ENCODE data around the gene HLCS.

Gene HLCS

DNA sequence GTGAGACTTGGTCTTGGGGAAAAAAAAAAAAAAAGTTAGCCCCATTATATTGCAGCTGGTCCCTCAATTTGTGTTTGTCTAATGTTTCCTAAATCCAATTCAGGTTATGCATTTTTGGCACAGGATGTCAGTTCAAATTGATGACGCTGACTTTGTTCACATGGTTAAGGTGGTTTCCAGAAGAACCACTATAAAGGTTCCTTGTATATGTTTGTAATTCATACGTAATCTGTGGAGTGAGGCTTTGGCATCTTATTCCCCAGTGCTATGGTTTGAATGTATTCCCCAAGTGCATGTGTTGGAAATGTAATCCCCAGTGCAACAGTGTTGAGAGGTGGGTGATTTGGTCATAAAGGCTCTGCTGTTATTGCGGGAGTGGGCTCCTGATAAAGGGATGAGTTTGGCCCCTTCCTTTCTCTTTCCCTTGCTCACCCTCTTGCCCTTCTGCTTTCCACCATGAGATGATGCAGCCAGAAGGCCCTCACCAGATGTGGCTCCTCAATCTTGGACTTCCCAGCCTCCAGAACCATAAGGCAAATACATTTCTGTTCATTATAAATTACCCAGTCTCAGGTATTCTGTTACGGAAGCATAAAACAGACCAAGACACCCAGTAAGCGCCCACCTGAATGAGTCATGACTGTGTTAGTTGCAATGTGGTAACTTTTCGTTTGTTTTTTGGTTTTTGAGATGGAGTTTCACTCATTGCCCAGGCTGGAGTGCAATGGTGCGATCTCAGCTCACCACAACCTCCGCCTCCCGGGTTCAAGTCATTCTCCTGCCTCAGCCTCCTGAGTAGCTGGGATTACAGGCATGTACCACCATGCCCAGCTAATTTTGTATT lies 19.5 kb upstream of the HLCS start:
- DNase-seq: no peak

DNA sequence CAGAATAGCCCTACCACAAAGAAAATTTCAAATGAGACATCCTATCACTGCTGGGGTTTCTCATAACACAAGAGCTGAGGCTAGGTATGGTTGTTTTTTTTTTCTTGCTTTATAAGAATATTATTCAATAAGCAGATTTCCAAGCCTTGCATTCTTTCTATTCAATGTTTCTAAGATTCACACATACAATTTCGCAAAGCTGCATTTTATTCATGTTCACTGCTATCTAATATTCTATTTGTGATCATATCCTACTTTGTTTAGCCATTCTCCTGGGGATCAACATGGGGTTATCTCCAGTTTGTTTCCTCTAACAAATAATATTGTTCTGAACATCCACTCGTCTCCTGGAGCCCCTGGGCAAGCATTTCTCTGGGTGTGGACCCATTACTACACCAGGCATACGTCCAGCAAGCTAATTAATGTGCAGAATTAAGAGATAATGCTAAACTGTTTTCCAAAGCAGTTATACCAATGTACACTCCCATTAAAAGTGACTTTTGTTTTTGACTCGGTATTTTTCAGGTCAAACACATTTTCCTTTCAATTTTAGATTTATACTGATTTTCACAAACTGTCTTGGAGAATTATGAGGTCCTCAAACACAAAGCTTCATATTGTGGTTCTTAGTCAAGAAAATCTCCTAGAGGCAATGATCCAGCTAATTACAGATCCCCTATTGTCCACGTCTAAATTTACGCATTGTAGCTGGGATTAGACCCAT lies 15.7 kb upstream of the HLCS start:
- DNase-seq: no peak

DNA sequence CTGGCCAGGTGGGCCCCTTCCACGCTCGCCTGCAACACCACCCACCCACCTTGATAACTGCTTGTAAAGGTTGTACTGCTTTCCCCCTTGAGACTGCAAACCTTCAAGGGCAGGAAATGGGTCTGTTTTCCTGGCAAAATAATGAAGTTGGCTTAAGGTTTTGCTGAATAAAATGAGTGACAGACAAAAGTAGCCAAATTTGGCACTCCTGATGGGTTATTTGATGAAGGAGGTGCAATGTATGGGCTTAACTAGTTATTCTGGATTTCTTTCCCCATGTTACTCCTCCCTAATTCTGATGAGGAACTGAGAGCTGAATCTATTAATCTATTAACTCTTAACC lies 14.6 kb upstream of the HLCS start:
- no peak for DNase-seq

DNA sequence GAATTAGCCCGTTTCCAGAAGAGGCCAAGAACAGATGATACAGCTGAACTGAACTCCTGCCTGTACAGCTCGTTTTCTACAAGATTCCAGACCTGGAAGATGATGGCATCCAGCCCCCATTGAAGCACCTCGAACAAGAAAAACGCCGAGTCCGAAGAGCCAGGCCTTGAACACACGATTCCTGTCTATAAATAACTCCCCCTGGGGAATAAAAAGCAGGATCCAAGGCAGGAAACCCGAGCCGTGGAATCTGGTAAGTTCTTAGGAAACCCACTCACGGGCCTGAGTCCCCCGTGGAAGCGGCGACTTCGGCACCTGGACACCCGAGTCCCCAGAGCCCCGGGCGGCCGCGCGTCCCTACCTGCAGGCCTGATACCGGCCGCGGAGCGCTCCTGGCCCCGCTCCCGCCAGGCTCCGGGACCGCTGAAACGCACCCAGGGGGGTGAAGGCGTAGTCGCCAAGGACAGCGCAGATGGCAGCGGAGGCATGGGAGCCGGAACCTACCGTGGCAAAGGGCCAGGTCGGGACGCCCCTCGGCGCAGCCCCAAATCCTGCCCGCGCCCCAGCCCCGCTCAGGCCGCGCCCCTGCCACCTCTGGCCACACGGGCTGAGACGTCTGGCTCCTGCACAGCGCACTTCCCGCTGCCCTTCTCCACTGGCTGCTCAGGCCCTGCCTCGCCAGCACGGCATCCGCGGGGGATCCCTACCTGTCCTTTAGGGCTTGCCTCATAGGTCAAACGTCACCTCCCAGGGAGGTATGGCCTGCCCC lies 14.0 kb upstream of the HLCS start:
- peak; percentile 30 for DNase-seq

DNA sequence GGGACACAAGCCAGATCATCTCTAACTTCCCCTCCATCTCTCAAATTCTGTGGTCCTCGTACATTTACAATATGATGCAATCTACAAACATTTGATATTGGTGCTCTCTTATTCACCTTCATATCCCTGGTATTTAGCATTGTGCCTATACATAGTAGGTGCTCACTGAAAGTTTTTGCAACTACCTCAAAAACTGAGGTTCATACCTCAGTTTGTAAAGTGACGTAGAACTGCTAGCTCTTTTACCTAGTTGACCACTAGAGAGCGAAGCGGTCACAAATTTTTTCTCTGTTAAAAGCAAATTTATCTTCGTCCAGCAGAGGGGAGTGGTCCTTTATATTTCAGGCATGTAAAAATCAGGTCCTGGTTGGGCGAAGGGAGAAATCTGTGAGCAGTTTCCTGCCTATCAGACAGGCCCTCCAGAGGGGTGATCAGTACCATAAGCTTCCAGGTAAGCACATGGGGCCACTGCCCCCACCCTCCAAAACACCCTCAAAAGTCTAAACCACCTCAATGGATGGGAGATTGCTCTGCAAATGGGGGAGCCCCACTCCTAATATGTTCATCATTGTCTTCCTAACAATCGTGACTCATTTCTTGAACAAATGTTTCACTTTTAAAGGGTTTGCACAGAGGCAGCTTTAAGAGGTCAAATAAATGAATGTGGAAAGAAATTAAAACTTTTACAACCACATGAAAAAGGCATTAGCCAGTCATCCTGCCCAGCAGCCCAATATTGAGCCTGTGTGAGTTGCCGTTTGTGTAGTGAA lies 10.6 kb upstream of the HLCS start:
- DNase-seq: peak; percentile 44

DNA sequence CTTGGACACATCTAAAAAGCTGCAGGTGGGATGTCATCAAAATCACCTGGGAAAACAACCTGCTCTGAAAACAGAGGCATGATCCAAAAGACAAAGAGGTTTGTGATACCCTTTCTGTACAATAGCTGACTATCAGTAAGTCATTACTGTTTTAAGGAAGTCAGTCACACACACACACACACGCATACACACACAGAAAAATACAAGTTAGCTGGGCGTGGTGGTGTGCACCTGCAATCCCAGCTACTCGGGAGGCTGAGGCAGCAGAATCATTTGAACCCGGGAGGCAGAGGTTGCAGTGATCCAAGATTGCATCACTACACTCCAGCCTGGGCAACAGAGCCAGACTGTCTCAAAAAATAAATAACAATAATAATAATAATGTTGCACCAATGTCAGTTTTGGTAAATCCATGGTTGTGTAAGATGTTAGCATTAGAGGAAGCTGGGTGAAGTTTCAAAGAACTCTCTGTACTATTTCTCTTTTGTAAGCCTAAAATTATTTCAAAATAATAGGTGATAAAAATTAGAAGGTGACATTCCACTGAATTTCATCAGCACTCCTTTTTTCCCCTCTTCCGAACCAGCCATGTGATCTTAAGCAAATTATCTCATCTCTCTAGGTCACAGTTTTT lies 9.9 kb upstream of the HLCS start:
- DNase-seq: no peak

DNA sequence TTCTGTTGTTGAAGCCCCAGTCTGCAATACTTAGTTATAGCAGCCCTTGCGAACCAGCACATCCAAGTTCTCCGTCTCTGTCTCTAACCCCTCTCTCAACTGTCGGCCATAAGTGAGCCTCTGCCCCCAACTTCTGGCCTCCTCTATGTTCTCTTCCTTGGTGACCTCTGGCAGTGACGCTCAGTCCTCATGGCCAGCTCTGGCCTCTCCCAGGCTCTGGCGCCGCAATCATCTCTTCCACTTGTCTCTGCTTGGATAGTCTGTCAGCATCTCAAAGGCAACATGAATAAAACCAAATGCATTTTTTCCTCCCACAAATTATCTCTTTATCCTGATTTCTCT lies 8.4 kb upstream of the HLCS start:
- no peak for DNase-seq

DNA sequence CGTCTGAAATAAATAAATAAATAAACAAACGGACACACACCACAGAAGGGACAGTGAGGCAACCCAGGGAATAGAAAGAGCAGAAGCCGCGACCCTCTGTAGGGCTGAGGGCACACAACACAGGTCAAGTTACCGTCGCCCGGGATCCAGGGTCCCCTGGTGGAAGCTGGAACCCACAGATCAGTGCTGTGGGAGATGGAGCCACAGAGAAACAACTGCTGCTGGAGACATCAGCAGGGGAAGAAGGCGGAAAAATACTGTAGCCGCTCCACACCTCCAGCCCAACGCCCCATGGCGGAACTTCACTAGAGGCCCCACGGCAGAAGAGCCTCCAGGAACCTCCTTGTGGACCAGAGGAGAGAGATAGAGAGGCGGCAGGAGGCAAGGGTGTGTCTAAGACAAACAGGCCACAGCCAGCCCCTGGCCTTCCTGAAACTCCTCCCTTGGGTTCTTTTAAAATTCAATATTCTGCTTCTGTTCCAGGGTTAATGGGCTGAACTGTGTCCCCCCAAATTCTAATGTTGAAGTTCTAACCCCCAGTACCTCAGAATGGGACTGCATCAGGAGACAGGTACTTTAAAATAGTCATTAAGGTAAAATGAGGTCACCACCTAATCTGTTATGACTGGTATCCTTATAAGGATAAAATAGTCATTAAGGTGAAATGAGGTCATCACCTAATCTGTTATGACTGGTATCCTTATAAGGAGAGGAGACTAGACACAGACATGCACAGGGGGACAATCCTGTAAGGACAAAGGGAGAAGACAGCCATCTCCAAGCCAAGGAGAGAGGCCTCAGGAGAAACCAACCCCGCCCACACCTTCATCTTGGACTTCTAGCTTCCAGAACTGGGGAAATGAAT lies 7.7 kb upstream of the HLCS start:
- DNase-seq: no peak

DNA sequence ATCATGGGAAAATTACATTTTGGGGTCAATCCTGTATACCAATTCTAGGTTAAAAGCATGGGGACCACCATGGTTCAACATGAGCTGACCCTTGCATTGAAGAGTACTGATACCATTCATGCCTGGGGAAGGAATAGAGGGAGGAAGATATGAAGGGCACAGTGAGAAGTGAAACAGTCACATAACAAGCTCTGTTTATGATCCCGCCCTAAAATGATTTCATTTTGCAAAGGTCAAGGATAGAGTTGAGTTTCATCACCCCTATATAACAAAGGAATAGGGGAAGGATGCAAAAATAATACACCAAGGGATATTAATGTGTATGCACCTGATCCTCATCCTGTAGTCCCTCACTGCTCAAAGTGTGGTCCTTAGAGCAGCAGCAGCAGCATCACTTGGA lies 2.5 kb upstream of the HLCS start:
- no peak for DNase-seq

DNA sequence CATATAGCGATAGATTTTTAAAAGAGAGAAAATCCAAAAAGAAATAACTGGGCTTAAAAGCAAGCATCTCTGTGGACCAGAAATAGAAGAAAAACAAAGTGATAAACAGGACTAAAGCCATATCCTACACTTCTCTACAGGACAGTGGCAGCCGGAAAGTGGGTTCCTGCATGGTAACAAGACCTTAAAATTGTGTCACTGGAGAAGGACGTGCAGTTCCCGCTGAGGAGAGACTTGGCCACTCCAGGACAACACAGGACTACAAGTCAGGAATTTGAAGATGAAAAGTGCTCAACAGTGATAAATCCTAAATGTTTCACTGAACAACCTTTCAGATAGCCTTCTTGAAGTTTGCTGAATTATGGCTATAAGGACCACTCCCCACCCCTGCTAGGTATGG lies 1.9 kb upstream of the HLCS start:
- no peak for DNase-seq

DNA sequence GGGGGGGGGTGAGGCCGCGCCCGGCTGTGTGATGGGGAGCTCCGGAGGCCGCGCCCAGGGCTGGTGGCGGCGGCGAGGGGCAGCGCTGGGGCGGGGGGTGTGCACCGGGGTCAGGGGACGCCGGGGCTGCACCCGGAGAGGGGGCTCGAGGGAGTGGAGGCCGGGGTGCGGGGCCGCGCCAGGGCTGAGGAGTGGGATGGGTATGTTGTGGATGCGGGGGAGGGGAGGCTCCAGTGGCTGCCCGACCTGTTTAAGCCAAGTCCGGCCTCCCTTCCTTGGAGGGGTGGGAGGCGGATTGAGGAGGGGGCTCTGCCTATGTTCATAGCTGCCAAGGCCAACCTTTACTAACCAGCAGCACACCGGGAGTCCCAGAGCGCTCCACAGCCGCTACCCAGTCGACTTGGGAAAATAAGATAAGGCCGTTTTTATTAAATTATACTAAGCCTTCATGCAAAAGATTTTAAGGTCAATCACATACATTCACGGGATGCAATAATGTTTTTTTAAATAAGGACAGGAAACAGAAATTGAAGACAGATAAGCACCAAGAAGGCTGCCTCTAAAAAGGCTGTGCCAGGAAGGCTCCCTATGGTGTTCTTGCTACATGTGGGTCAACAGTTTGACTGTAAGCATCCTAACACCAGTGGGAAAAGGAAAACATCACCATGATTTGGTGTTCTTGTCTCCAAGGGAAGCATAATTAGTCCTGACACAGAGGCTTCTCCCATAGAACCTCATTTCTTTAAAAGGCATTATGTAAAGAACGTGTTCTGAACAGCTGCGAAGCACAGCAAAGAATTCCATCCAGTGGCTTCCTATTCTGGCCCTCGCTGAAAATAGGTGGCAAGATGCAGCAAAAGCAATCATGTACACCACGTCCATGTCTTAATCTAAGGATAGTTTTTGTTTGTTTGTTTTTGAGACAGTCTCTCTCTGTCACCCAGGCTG lies 626 bp upstream of the HLCS start:
- no peak for DNase-seq

DNA sequence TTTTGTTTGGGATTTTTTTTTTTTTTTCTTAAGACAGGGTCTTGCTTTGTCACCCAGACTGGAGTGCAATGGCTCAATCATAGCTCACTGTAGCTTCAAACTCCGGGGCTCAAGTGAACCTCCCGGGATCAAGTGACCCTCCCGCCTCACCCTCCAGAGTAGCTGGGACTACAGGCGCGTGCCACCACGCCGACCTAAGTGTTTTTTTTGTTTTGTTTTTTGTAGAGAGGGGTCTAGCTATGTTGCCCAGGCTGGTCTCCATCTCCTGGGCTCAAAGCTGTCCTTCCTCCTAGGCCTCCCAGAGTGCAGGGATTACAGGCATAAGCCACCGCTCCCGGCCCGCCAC lies 776 bp downstream of the HLCS start:
- no peak for DNase-seq

DNA sequence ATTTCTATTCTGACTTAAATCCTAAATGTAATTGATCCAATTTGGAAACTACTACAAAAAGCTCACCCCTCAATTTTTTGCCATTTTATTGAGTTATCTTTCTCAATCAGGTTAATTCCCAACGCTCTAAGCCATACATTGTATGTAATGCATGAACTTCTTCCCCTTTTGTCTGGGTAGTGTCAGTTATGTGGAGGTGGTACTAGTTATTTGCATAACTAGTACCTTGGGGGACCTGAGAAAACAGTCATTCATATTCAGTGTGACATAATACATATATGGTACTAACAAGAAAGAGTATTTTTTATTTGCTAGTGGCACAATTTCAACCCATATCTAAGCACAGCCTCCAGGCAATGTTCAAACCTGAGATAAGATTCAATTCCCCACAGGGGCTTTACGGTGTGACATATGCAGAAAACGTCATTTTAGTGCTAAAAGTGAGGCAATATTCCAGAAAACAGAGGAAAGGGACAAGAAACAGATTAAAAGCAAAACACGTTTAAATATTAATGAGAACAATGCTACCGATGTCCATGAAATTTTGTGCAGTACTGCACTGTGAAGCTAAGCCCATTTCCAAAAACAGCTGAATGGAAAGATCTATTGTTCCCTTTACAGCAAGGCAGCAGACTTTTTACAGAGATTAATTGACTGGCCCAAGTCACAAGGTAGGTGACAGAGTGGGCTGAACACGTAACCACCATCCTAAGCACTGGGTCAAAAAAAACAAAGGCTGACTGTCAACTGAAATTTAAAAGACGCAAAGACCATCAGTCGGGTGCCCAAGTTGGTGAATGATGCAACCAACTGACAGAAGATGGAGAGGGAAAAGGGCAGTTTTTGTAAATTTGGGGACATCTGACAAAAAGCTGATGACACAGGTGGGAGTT lies 1.4 kb downstream of the HLCS start:
- DNase-seq: no peak

DNA sequence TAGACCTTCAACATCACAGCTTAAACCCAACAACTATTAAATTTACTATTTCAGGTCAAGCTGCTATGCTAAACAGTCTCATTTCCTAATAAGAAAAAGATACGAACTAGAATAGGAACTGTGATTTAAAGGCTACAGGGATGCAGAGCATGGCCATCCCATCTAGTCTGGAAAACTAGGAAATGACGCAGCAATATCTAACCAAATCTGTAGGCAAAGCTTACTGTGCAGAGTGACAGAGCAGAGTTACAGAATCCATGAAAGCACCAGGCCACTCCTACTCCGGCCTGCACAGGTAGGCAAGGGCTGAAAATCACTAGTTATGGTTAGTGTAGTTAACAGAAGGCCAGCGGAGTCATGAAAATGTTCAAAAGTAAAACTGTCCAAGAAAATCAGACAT lies 2.1 kb downstream of the HLCS start:
- DNase-seq: no peak

DNA sequence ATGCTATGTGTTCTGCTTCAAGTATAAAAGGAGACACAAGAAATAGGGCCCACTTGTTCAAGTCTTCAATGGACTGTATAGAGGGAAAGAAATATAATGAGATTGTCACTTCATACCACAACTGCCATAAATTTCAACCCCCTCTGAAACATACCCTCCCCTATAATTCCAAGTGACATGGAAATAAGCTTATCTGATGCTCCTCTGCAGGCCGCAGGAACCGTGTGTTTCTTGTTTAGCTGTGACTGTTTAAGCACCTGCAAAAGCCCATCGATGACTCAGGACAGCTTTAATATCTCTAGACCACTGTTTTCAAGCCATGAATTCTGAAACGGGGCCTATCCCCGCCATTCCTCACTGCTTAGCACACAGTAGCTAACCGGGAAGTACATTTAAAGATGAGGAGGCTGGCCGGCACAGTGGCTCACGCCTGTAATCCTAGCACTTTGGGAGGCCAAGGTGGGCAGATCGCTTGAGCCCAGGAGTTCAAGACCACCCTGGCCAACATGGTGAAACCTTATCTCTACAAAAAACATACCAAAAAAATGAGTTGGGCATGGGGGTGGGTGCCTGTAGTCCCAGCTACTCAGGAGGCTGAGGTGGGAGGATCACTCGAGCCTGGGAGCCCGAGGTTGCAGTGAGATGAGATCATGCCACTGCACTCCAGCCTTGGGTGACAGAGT lies 4.2 kb downstream of the HLCS start:
- DNase-seq: no peak

DNA sequence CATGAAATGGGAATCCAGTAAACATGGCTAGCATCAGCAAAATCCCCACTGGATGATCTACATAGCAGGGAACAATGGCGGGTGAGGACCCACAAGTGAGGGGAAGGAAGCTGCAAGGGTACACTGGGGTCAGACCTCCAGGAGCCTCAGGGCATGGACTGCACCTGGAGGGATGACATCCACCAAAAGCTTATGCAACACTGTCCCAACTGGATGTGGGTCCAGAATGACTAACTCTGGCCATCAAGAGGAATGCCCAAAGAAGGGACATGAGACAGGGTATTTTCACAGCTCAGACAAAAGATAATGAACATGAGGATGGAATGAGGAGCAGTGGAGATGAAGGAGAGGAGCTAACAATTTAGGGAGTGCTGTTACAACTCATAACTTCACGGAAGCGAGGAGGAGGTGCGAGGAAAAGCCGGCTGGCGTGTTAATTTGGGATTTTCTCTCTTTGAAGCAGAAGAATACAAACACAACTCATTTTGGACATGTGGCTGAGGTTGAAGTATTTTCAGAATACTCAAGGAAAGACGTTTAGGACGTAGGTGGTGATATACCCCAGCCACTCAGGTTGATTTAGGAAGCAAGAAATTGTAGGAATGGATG lies 5.7 kb downstream of the HLCS start:
- no peak for DNase-seq

DNA sequence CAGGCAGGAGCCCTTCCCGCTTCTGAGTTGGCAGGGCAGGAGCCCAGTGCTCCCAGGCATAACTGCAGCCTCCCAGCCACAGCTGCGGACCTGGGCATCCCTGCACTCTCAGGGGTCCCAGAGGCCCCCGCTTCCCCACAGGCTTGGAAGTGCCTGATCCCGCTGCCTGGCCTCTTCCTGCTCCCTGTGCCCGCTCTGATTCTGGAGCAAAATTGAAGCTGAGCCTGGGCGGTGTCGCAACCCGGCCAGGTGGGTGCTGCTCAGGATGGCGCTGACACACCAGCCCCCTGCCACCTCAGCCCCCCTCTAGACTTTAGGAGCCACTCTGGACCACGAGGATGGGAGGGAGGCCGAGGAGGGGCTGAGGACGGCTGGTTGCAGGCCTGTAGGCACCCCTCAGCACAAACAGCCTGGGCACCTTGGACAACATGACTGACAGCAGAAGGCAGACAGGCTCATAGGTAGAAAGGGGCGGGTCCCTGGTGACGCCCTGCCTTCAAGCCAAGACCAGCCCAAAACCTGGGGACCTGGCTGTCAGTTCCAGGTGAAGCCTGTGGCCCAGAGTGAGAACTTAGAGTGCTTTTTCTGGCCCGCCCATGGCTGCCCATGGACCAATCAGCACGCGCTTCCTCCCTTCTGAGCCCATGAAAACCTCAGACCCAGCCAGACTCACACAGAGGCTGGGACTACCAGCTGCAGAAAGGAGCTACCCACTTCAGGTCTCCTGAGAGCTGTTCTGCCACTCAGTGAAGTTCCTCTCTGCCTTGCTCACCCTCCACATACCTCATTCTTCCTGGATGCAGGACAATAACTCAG lies 7.2 kb downstream of the HLCS start:
- DNase-seq: no peak

DNA sequence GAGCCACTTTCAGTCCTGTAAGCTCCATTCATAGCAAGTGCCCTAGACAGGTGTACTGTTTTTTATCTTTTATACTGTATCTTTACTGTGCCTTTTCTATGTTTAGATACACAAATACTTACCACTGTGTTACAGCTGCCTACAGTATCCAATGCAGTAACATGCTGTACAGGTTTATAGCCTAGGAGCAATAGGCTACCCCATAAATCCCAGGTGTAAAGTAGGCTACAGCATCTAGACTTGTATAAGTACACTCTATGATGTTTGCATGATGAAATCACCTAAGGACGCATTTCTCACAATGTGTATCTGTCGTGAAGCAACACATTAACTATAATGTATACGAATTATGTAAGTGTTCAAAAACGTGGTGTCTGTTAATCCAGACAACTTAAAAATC lies 10.7 kb downstream of the HLCS start:
- no peak for DNase-seq

Data from DMS153 (cell line).